CD4-positive, alpha-beta memory T cell (primary cell): ENCODE data around the gene FER. TPM values are rescaled to one million over a fixed set of nuclear protein-coding genes. Genes with fewer than 3 reads are reported as not detected.
"Not testable (repeated sequence)": the region's sequence is repeated elsewhere in the genome, so short reads cannot be mapped to it uniquely, and the experiment has no call there.

Experiments
- CTCF ChIA-PET: fragments of 350-600 bp; sonication (Branson Sonifier 250); formaldehyde crosslinking; loops from one replicate; lab custom pipeline; 2021; ENCODE audit warnings: inconsistent platforms; ENCODE audit not compliant: partially characterized antibody; lab: Charles Lee
- POLR2A ChIA-PET: fragments of 350-600 bp; sonication (Branson Sonifier 250); formaldehyde crosslinking; loops from one replicate; lab custom pipeline; 2021; ENCODE audit not compliant: partially characterized antibody; lab: Charles Lee
- DNase-seq, 5 donors: peaks; one replicate each; pipeline versions ENCODE4 v3.0.0 to v3.0.0-alpha.2; 2020 to 2022; ENCODE audit warnings: mixed read lengths in 1 of 5
- H3K27ac ChIP-seq: one replicate; pipeline ENCODE4 v1.7.0; 2013; ENCODE audit warnings: low read depth, low read length
- H3K27me3 ChIP-seq: 2 replicates; pipeline ENCODE4 v1.7.0; 2013; ENCODE audit warnings: mild to moderate bottlenecking, low read length, moderate library complexity; ENCODE audit not compliant: insufficient read depth
- H3K36me3 ChIP-seq: 2 replicates; pipeline ENCODE4 v1.7.0; 2013; ENCODE audit warnings: mild to moderate bottlenecking, low read length, moderate library complexity; ENCODE audit not compliant: insufficient read depth
- H3K4me1 ChIP-seq: 2 replicates; pipeline ENCODE4 v1.7.0; 2013; ENCODE audit warnings: mild to moderate bottlenecking, low read length, moderate library complexity; ENCODE audit not compliant: insufficient read depth
- H3K4me3 ChIP-seq, 2 donors: one replicate each; pipeline ENCODE4 v1.7.0; 2013; ENCODE audit warnings: low read length in 2 of 2, mild to moderate bottlenecking in 1 of 2
- H3K9me3 ChIP-seq, 2 donors: one replicate each; pipeline ENCODE4 v1.7.0; 2013; ENCODE audit warnings: low read length in 2 of 2, control low read depth in 1 of 2; ENCODE audit not compliant: control insufficient read depth in 1 of 2
- H3K27ac Mint-ChIP-seq, 7 donors: one replicate each; pipeline ENCODE4 v1.8.0; 2020 to 2021; ENCODE audit warnings: mixed read lengths in 7 of 7, mild to moderate bottlenecking in 6 of 7, inconsistent platforms in 3 of 7, moderate library complexity in 3 of 7
- H3K27me3 Mint-ChIP-seq, 2 donors: one replicate each; pipeline ENCODE4 v1.8.0; 2020 to 2021; ENCODE audit warnings: mixed read lengths in 2 of 2
- H3K36me3 Mint-ChIP-seq, 2 donors: one replicate each; pipeline ENCODE4 v1.8.0; 2020 to 2021; ENCODE audit warnings: mixed read lengths in 2 of 2, inconsistent platforms in 1 of 2, mild to moderate bottlenecking in 1 of 2
- H3K4me1 Mint-ChIP-seq, 4 donors: one replicate each; pipeline ENCODE4 v1.8.0; 2020 to 2021; ENCODE audit warnings: mixed read lengths in 4 of 4, mild to moderate bottlenecking in 1 of 4
- H3K4me3 Mint-ChIP-seq, 8 donors: one replicate each; pipeline ENCODE4 v1.8.0; 2020 to 2021; ENCODE audit warnings: mixed read lengths in 8 of 8, mild to moderate bottlenecking in 7 of 8, moderate library complexity in 6 of 8, inconsistent platforms in 3 of 8
- H3K9me3 Mint-ChIP-seq, 8 donors: one replicate each; pipeline ENCODE4 v1.8.0; 2020 to 2021; ENCODE audit warnings: mixed read lengths in 8 of 8, mild to moderate bottlenecking in 5 of 8, inconsistent platforms in 3 of 8, moderate library complexity in 1 of 8
- intact Hi-C: fragments of 100-400 bp; cut with micrococcal nuclease; formaldehyde crosslinking; loops from one replicate; pipeline ENCODE4 v1.15.1; 2023
- polyA plus RNA-seq, 2 donors: library from polyadenylated mRNA; unstranded; fragments of 300-500 nt; fragmentation: Illumina TruSeq; gene quantifications; one replicate each; pipeline ENCODE4 v1.2.3, GENCODE V29; 2021
- total RNA-seq, 2 experiments: library from RNA; stranded (reverse); gene quantifications; one replicate each; pipeline ENCODE4 v1.2.3, GENCODE V29; 2021

Gene FER
- total and polyA plus RNA-seq, 4 experiments from 2014 or later: 6.1 to 11.3 (median 10.3) TPM

- POLR2A ChIA-PET: no interaction called here
- H3K4me3 ChIP-seq: no peak overlapping the region
- no peaks in the 10 kb centered on the region for H3K9me3 Mint-ChIP-seq
Observed at GRCh38 chr5:109041317-109041716, 293.6 kb downstream of the FER start.

GRCh38 chr5:109045710-109046109, 298.0 kb downstream of the FER start:
- Mint-ChIP-seq H3K27ac (peak overlapping the region in 1 of 7 donors; percentile 3), H3K4me3 (no peak overlapping the region), H3K27me3 (no peaks in the 10 kb centered on the region), H3K4me1 (peaks cover 0 to 1% (median 0%) of the 10 kb centered on the region in 4 donors), H3K36me3 (peaks cover 6 to 7% of the 10 kb centered on the region in 2 donors), H3K9me3 (no peaks in the 10 kb centered on the region)
- H3K4me3 ChIP-seq: no peak overlapping the region
- no peaks in the 10 kb centered on the region for H3K27me3 ChIP-seq
- no peaks in the 10 kb centered on the region for H3K36me3 ChIP-seq
- no peaks in the 10 kb centered on the region for H3K4me1 ChIP-seq
- DNase-seq: no peak
- CTCF ChIA-PET: no interaction called here
- POLR2A ChIA-PET: no interaction called here
- no peaks in the 10 kb centered on the region for H3K9me3 ChIP-seq
- no peak overlapping the region for H3K27ac ChIP-seq
- intact Hi-C loops: no loop called here

More at GRCh38 chr5:109041317-109041716, 293.6 kb downstream of the FER start:
- no peak for DNase-seq
- Histone ChIP-seq H3K27me3 (no peaks in the 10 kb centered on the region), H3K36me3 (no peaks in the 10 kb centered on the region), H3K4me1 (no peaks in the 10 kb centered on the region), H3K27ac (no peak overlapping the region), H3K9me3 (no peaks in the 10 kb centered on the region)
- intact Hi-C loops: no loop called here
- no peak overlapping the region for H3K4me3 Mint-ChIP-seq
- no peaks in the 10 kb centered on the region for H3K4me1 Mint-ChIP-seq
- CTCF ChIA-PET: no interaction called here
- peaks cover 0 to 4% of the 10 kb centered on the region in 2 donors for H3K36me3 Mint-ChIP-seq
- no peak overlapping the region for H3K27ac Mint-ChIP-seq
- no peaks in the 10 kb centered on the region for H3K27me3 Mint-ChIP-seq

DNA sequence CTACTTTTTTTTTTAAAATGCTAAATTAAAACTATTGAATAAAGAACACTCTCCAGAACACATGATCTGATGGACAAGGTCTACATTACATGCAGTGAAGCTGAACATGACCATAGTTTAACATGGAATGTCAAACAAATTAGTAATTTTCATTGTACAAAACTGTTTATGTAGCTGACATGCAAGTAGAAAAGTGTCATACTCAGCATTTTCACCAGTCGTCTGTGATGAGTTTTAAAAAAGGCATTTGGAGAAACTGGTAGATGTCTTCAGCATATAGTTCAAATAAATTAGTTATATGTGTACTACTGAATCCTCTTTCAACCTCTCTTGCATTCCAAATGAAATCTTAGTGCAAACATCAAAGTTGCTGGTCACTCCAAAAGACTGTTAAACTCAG, 301.9 kb downstream of the FER start:
- peaks cover 0 to 1% (median 0%) of the 10 kb centered on the region in 4 donors for H3K4me1 Mint-ChIP-seq
- peaks cover 15 to 29% of the 10 kb centered on the region in 2 donors for H3K36me3 Mint-ChIP-seq
- no peak overlapping the region for H3K27ac Mint-ChIP-seq
- ChIA-PET CTCF (no interaction called here), POLR2A (no interaction called here)
- H3K27me3 ChIP-seq: no peaks in the 10 kb centered on the region
- H3K9me3 Mint-ChIP-seq: peaks cover 0 to 3% (median 0%) of the 10 kb centered on the region in 8 donors
- no peaks in the 10 kb centered on the region for H3K36me3 ChIP-seq
- H3K27ac ChIP-seq: no peak overlapping the region
- H3K4me3 ChIP-seq: no peak overlapping the region
- H3K9me3 ChIP-seq: no peaks in the 10 kb centered on the region
- no peak overlapping the region for H3K4me3 Mint-ChIP-seq
- intact Hi-C loops: no loop called here
- no peak for DNase-seq
- no peaks in the 10 kb centered on the region for H3K4me1 ChIP-seq
- no peaks in the 10 kb centered on the region for H3K27me3 Mint-ChIP-seq

GRCh38 chr5:109050321-109050720, 302.6 kb downstream of the FER start:
- CTCF ChIA-PET: not testable (repeated sequence)

GRCh38 chr5:109052216-109052615, 304.5 kb downstream of the FER start:
- H3K36me3 ChIP-seq, POLR2A ChIA-PET, H3K27me3 ChIP-seq, H3K27me3 Mint-ChIP-seq, H3K27ac ChIP-seq, H3K9me3 Mint-ChIP-seq, H3K4me1 Mint-ChIP-seq, H3K4me3 ChIP-seq, H3K4me3 Mint-ChIP-seq, H3K27ac Mint-ChIP-seq, H3K4me1 ChIP-seq, CTCF ChIA-PET, H3K9me3 ChIP-seq, DNase-seq: not testable (repeated sequence)
- peaks cover 13 to 33% of the 10 kb centered on the region in 2 donors for H3K36me3 Mint-ChIP-seq
- intact Hi-C loops: loop anchor here (10.0 kb wide), 1 partner anchor 383 kb away; no protein-coding TSS in a partner anchor

More at GRCh38 chr5:109050321-109050720, 302.6 kb downstream of the FER start:
- H3K4me3 Mint-ChIP-seq, H3K9me3 Mint-ChIP-seq, H3K4me3 ChIP-seq, POLR2A ChIA-PET, H3K4me1 Mint-ChIP-seq, H3K27me3 ChIP-seq, H3K27me3 Mint-ChIP-seq, H3K9me3 ChIP-seq, DNase-seq, H3K27ac Mint-ChIP-seq, H3K4me1 ChIP-seq, H3K27ac ChIP-seq, H3K36me3 ChIP-seq: not testable (repeated sequence)
- intact Hi-C loops: loop anchor here (10.0 kb wide), 1 partner anchor 384 kb away; no protein-coding TSS in a partner anchor
- H3K36me3 Mint-ChIP-seq: peaks cover 15 to 35% of the 10 kb centered on the region in 2 donors

- no peaks in the 10 kb centered on the region for H3K27me3 ChIP-seq
- H3K4me1 ChIP-seq: no peaks in the 10 kb centered on the region
- no peak overlapping the region for H3K27ac ChIP-seq
- peaks cover 0 to 3% (median 0%) of the 10 kb centered on the region in 8 donors for H3K9me3 Mint-ChIP-seq
- DNase-seq: no peak
- H3K4me3 Mint-ChIP-seq: no peak overlapping the region
- peaks cover 13 to 35% of the 10 kb centered on the region in 2 donors for H3K36me3 Mint-ChIP-seq
- ChIA-PET POLR2A (no interaction called here), CTCF (no interaction called here)
- peak overlapping the region in 1 of 7 donors; percentile 3 for H3K27ac Mint-ChIP-seq
- H3K4me3 ChIP-seq: no peak overlapping the region
- intact Hi-C loops: loop anchor here (10.0 kb wide), 1 partner anchor 381 kb away; no protein-coding TSS in a partner anchor
- H3K27me3 Mint-ChIP-seq: no peaks in the 10 kb centered on the region
- H3K4me1 Mint-ChIP-seq: peaks cover 0 to 1% (median 0%) of the 10 kb centered on the region in 4 donors
- H3K9me3 ChIP-seq: no peaks in the 10 kb centered on the region
- H3K36me3 ChIP-seq: no peaks in the 10 kb centered on the region
Observed at GRCh38 chr5:109053995-109054417, 306.3 kb downstream of the FER start.

DNA sequence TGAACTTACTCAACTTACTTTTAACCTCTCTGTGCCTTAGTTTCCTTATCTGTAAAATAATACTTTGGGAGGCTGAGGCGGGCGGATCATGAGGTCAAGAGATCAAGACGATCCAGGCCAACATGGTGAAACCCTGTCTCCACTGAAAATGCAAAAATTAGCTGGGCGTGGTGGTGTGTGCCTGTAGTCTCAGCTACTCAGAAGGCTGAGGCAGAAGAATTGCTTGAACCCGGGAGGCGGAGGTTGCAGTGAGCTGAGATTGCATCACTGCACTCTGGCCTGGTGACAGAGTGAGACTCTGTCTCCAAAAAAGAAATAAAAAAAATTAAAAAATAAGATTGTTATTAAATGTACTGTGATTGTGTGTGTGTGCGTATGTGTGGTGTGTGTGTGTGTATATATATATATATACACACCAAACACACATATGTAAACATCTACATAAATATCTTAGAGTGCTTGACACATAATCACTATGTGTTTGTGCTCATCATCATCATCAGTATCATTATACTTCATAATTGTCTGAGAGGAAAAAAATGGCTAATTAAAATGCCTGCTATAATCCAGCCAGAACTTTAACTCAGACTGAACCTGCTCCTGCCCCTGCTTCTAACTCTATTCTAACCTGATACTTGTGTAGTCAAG, 312.8 kb downstream of the FER start:
- Histone ChIP-seq H3K4me1 (no peaks in the 10 kb centered on the region), H3K27me3 (no peaks in the 10 kb centered on the region), H3K36me3 (no peaks in the 10 kb centered on the region), H3K9me3 (no peaks in the 10 kb centered on the region), H3K4me3 (no peak overlapping the region), H3K27ac (no peak overlapping the region)
- Mint-ChIP-seq H3K36me3 (peaks cover 1 to 7% of the 10 kb centered on the region in 2 donors), H3K27me3 (no peaks in the 10 kb centered on the region), H3K9me3 (no peaks in the 10 kb centered on the region), H3K4me1 (no peaks in the 10 kb centered on the region), H3K27ac (peak overlapping the region in 1 of 7 donors; percentile 77), H3K4me3 (no peak overlapping the region)
- intact Hi-C loops: no loop called here
- ChIA-PET POLR2A (no interaction called here), CTCF (no interaction called here)
- no peak for DNase-seq
